ENCODE results near the gene IL17RC.

DNA sequence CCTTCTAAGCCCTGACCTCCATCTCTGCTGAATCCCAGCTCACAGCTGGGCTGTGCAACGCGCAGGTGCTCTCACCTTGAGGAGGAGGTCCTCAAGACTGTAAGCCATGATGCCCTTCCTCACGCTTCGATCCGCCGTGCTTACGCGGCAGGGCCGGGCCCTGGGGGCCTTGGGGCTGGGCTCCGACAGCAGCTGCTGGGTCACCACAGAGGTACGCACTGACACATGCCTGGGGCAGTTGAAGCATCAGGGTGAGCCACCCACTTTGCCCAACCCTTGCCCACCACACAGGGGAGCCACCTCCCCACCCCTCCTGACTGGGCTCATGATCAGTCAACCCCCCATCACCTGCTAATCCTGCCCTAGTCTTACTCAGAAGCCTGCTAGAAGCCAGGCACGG is 39.9 kb upstream of the IL17RC start:
- TF ChIP-seq, protein P1, sequence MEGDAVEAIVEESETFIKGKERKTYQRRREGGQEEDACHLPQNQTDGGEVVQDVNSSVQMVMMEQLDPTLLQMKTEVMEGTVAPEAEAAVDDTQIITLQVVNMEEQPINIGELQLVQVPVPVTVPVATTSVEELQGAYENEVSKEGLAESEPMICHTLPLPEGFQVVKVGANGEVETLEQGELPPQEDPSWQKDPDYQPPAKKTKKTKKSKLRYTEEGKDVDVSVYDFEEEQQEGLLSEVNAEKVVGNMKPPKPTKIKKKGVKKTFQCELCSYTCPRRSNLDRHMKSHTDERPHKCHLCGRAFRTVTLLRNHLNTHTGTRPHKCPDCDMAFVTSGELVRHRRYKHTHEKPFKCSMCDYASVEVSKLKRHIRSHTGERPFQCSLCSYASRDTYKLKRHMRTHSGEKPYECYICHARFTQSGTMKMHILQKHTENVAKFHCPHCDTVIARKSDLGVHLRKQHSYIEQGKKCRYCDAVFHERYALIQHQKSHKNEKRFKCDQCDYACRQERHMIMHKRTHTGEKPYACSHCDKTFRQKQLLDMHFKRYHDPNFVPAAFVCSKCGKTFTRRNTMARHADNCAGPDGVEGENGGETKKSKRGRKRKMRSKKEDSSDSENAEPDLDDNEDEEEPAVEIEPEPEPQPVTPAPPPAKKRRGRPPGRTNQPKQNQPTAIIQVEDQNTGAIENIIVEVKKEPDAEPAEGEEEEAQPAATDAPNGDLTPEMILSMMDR (IDR thresholded peaks at IDR 0.05): no peak
- TF ChIP-seq POLR2A (IDR thresholded peaks at IDR 0.05): no peak

All from right lobe of liver (tissue), 4 donors.